ENCODE results near the gene UBN2.
"Not testable (repeated sequence)": the region's sequence is repeated elsewhere in the genome, so short reads cannot be mapped to it uniquely, and the experiment has no call there.

UBN2 gene

GRCh38 chr7:139297795-139298194, 66.8 kb downstream of the UBN2 start:
- no peak for DNase-seq (ENCODE audit: low read depth in 2 of 2)

GRCh38 chr7:139299296-139299695, 68.3 kb downstream of the UBN2 start:
- DNase-seq (ENCODE audit: low read depth in 2 of 2): no peak

GRCh38 chr7:139300390-139300789, 69.4 kb downstream of the UBN2 start:
- no peak for DNase-seq (ENCODE audit: low read depth in 2 of 2)

GRCh38 chr7:139304517-139304916, 73.5 kb downstream of the UBN2 start:
- DNase-seq (ENCODE audit: low read depth in 2 of 2): no peak

- no peak for DNase-seq (ENCODE audit: low read depth in 2 of 2)
These were observed 87.0 kb downstream of the UBN2 start for GRCh38 chr7:139317939-139318505.

- no peak for DNase-seq (ENCODE audit: low read depth in 2 of 2)
These were observed 90.2 kb downstream of the UBN2 start for GRCh38 chr7:139321071-139321745.

- not testable (repeated sequence) for DNase-seq (ENCODE audit: low read depth in 2 of 2)
These were observed 93.7 kb downstream of the UBN2 start for GRCh38 chr7:139324709-139325108.

- no peak for DNase-seq (ENCODE audit: low read depth in 2 of 2)
These were observed 97.3 kb downstream of the UBN2 start for GRCh38 chr7:139328375-139328774.

GRCh38 chr7:139329119-139329518, 98.1 kb downstream of the UBN2 start:
- no peak for DNase-seq (ENCODE audit: low read depth in 2 of 2)

GRCh38 chr7:139330333-139331030, 99.4 kb downstream of the UBN2 start:
- no peak for DNase-seq (ENCODE audit: low read depth in 2 of 2)

- DNase-seq (ENCODE audit: low read depth in 2 of 2): no peak
These were observed 101.8 kb downstream of the UBN2 start for GRCh38 chr7:139332697-139333359.

GRCh38 chr7:139333443-139333842, 102.4 kb downstream of the UBN2 start:
- DNase-seq (ENCODE audit: low read depth in 2 of 2): not testable (repeated sequence)

- no peak for DNase-seq (ENCODE audit: low read depth in 2 of 2)
These were observed 103.5 kb downstream of the UBN2 start for GRCh38 chr7:139334399-139335150.

- DNase-seq (ENCODE audit: low read depth in 2 of 2): no peak
These were observed 108.0 kb downstream of the UBN2 start for GRCh38 chr7:139339025-139339424.

GRCh38 chr7:139339698-139340036, 108.6 kb downstream of the UBN2 start:
- DNase-seq (ENCODE audit: low read depth in 2 of 2): no peak

GRCh38 chr7:139340037-139340807, 109.2 kb downstream of the UBN2 start:
- DNase-seq (ENCODE audit: low read depth in 2 of 2): peak; percentile 97 to 99

GRCh38 chr7:139340808-139341057, 109.7 kb downstream of the UBN2 start:
- no peak for DNase-seq (ENCODE audit: low read depth in 2 of 2)

- peak; percentile 56 to 73 for DNase-seq (ENCODE audit: low read depth in 2 of 2)
These were observed 110.2 kb downstream of the UBN2 start, which contains the start of gene FMC1 for GRCh38 chr7:139341058-139341775. Gene FMC1 (plus strand): TSS chr7:139341337. CDS start chr7:139341385, 48 bp downstream.

- DNase-seq (ENCODE audit: low read depth in 2 of 2): no peak
These were observed 110.8 kb downstream of the UBN2 start for GRCh38 chr7:139341776-139342226.

GRCh38 chr7:139345042-139345441, 114.0 kb downstream of the UBN2 start:
- DNase-seq (ENCODE audit: low read depth in 2 of 2): no peak

- no peak for DNase-seq (ENCODE audit: low read depth in 2 of 2)
These were observed 120.0 kb downstream of the UBN2 start for GRCh38 chr7:139351027-139351426.
